ENCODE data around the gene MPHOSPH9. TPM values are rescaled to one million over a fixed set of nuclear protein-coding genes. Genes with fewer than 3 reads are reported as not detected.

MPHOSPH9 gene
- total RNA-seq, 4 donors from 2014 or later: 21.3 to 124 (median 75.1) TPM

- no peaks in the 10 kb centered on the region for H3K27me3 ChIP-seq
- TF ChIP-seq POLR2A (IDR thresholded peaks at IDR 0.05): no peak
- TF ChIP-seq CTCF (IDR thresholded peaks at IDR 0.05): peak in 1 of 4 experiments; percentile 5
- H3K27ac ChIP-seq: peak overlapping the region; percentile 93
- peaks cover 4 to 17% of the 10 kb centered on the region in 2 donors for H3K4me1 ChIP-seq
- DNase-seq: no peak
- peak overlapping the region; percentile 74 to 96 for H3K4me3 ChIP-seq
- intact Hi-C loops (cut with DNase I; ENCODE audit: low total_unique reads): no loop called here
- H3K9me3 ChIP-seq: no peaks in the 10 kb centered on the region
- no peaks in the 10 kb centered on the region for H3K36me3 ChIP-seq
These were observed 766 bp upstream of the MPHOSPH9 start for GRCh38 chr12:123233505-123234308.

GRCh38 chr12:123232472-123232806 is 502 bp downstream of the MPHOSPH9 start:
- intact Hi-C loops (cut with DNase I; ENCODE audit: low total_unique reads): no loop called here
- H3K4me1 ChIP-seq: peaks cover 4 to 17% of the 10 kb centered on the region in 2 donors
- no peaks in the 10 kb centered on the region for H3K9me3 ChIP-seq
- no peaks in the 10 kb centered on the region for H3K36me3 ChIP-seq
- H3K27ac ChIP-seq: peak overlapping the region; percentile 93 to 96
- TF ChIP-seq POLR2A (IDR thresholded peaks at IDR 0.05) (no peak), CTCF (IDR thresholded peaks at IDR 0.05) (no peak)
- DNase-seq: no peak
- H3K27me3 ChIP-seq: no peaks in the 10 kb centered on the region
- H3K4me3 ChIP-seq: peak overlapping the region; percentile 65 to 96

GRCh38 chr12:123231931-123232330 is 1.0 kb downstream of the MPHOSPH9 start:
- no peaks in the 10 kb centered on the region for H3K27me3 ChIP-seq
- H3K4me1 ChIP-seq: peaks cover 4 to 14% of the 10 kb centered on the region in 2 donors
- TF ChIP-seq CTCF (IDR thresholded peaks at IDR 0.05) (no peak), POLR2A (IDR thresholded peaks at IDR 0.05) (no peak)
- H3K9me3 ChIP-seq: no peaks in the 10 kb centered on the region
- DNase-seq: no peak
- H3K4me3 ChIP-seq: peak overlapping the region; percentile 65 to 96
- no peaks in the 10 kb centered on the region for H3K36me3 ChIP-seq
- peak overlapping the region; percentile 93 to 96 for H3K27ac ChIP-seq
- intact Hi-C loops (cut with DNase I; ENCODE audit: low total_unique reads): no loop called here

- Histone ChIP-seq H3K4me3 (no peak overlapping the region), H3K27ac (no peak overlapping the region), H3K4me1 (peaks cover 0 to 4% of the 10 kb centered on the region in 2 donors), H3K9me3 (no peaks in the 10 kb centered on the region), H3K36me3 (no peaks in the 10 kb centered on the region), H3K27me3 (no peaks in the 10 kb centered on the region)
- DNase-seq: no peak
- intact Hi-C loops (cut with DNase I; ENCODE audit: low total_unique reads): no loop called here
- TF ChIP-seq POLR2A (IDR thresholded peaks at IDR 0.05) (no peak), CTCF (IDR thresholded peaks at IDR 0.05) (no peak)
These were observed 3.9 kb downstream of the MPHOSPH9 start for GRCh38 chr12:123229051-123229450.

DNA sequence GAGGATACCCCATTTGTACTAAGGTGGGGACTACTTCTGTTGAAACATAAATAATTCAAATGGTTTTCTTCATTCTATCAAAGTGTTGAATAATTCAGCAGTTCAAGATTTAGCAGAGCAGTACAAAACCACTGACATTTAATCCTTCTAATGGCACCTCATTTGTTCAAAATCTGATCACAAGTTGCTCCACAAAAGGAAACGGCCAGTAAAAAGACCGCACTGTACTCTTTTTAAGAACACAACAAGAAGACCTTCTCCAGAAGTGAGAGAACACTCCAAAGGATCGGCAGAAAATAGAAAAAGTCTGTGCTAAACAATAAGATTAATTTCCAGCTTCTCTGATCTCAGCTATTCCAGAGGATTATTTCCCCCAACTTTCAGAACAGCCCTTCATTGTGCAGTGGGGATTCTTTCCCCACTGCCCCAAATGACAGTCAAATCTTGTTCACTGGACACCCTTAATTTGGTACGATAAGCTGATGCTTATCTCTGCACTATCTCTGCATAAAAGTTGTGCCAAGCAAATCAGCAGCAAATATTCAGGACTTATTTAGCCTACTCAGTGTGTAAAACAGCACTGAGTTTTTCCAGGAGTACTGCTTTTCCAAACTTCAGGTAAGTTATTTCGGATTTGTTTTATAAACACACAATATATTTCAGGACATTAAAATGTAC is 5.2 kb downstream of the MPHOSPH9 start:
- H3K27me3 ChIP-seq: no peaks in the 10 kb centered on the region
- intact Hi-C loops (cut with DNase I; ENCODE audit: low total_unique reads): no loop called here
- no peak overlapping the region for H3K27ac ChIP-seq
- H3K4me1 ChIP-seq: peaks cover 0 to 4% of the 10 kb centered on the region in 2 donors
- no peaks in the 10 kb centered on the region for H3K9me3 ChIP-seq
- H3K36me3 ChIP-seq: no peaks in the 10 kb centered on the region
- TF ChIP-seq POLR2A (IDR thresholded peaks at IDR 0.05) (no peak), CTCF (IDR thresholded peaks at IDR 0.05) (no peak)
- no peak for DNase-seq
- no peak overlapping the region for H3K4me3 ChIP-seq

Measured in uterus (tissue), 4 donors.